WTC11 (cell line): Measurements from ENCODE around the gene CCDC60. TPM values are rescaled to one million over a fixed set of nuclear protein-coding genes. Genes with fewer than 3 reads are reported as not detected.

Source experiments
- ATAC-seq: fragments of 200-7000 bp; cut with Tn5 transposase; 2 replicates; pipeline ENCODE4 v1.10.0; 2021; ENCODE audit warnings: mild to moderate bottlenecking, moderate library complexity
- CTCF ChIA-PET: fragments of 300-600 bp; sonication (Branson Sonifier 250); formaldehyde crosslinking; loops from one replicate; lab custom pipeline; 2021; ENCODE audit warnings: antibody characterized with exemption; lab: Charles Lee
- POLR2A ChIA-PET: fragments of 350-600 bp; sonication (Branson Sonifier 250); formaldehyde crosslinking; loops from one replicate; lab custom pipeline; 2021; ENCODE audit warnings: antibody characterized with exemption; lab: Charles Lee
- DNase-seq: peaks from one replicate; pipeline ENCODE4 v3.0.0; 2021; ENCODE audit warnings: low spot score
- H3K27ac Mint-ChIP-seq: 2 replicates; pipeline ENCODE4 v1.8.0; 2021; ENCODE audit warnings: mixed read lengths
- H3K27me3 Mint-ChIP-seq: 2 replicates; pipeline ENCODE4 v1.8.0; 2021; ENCODE audit warnings: low read depth, mild to moderate bottlenecking, moderate library complexity, mixed read lengths
- H3K36me3 Mint-ChIP-seq: 2 replicates; pipeline ENCODE4 v1.8.0; 2021; ENCODE audit warnings: mixed read lengths
- H3K4me1 Mint-ChIP-seq: 2 replicates; pipeline ENCODE4 v1.8.0; 2022; ENCODE audit warnings: mixed read lengths
- H3K4me3 Mint-ChIP-seq: 2 replicates; pipeline ENCODE4 v1.8.0; 2021; ENCODE audit warnings: mild to moderate bottlenecking, moderate library complexity, mixed read lengths
- H3K9me3 Mint-ChIP-seq: 2 replicates; pipeline ENCODE4 v1.8.0; 2021; ENCODE audit warnings: mixed read lengths
- AFF4 ChIP-seq: sonication (generic); formaldehyde crosslinking; IDR thresholded peaks from 2 replicates; pipeline ENCODE4 v1.8.1; 2023; ENCODE audit warnings: mild to moderate bottlenecking, missing genetic modification reagents, borderline replicate concordance
- ATF1 ChIP-seq: sonication (generic); formaldehyde crosslinking; IDR thresholded peaks from 2 replicates; pipeline ENCODE4 v1.8.1; 2023; ENCODE audit warnings: mild to moderate bottlenecking, moderate library complexity, missing genetic modification reagents
- CBFB ChIP-seq: sonication (generic); formaldehyde crosslinking; IDR thresholded peaks from 2 replicates; pipeline ENCODE4 v1.8.1; 2022; ENCODE audit warnings: mild to moderate bottlenecking, low read depth, missing genetic modification reagents
- CTCF ChIP-seq: fragments of 200-600 bp; IDR thresholded peaks from 2 replicates; pipeline ENCODE4 v1.8.0; 2022; ENCODE audit warnings: antibody characterized with exemption
- E2F5 ChIP-seq: sonication (generic); formaldehyde crosslinking; IDR thresholded peaks from 2 replicates; pipeline ENCODE4 v1.8.1; 2022; ENCODE audit warnings: mild to moderate bottlenecking, moderate library complexity, missing genetic modification reagents
- ERG ChIP-seq: fragments of 250-450 bp; sonication (Bioruptor Pico); IDR thresholded peaks from 2 replicates; pipeline ENCODE4 v1.8.0; 2021; ENCODE audit warnings: mild to moderate bottlenecking
- HMGA2 ChIP-seq: fragments of 250-450 bp; sonication (Bioruptor Pico); IDR thresholded peaks from 2 replicates; pipeline ENCODE4 v1.4.0; 2021; ENCODE audit warnings: mild to moderate bottlenecking, moderate library complexity
- JUN ChIP-seq: sonication (generic); formaldehyde crosslinking; IDR thresholded peaks from 2 replicates; pipeline ENCODE4 v1.8.0; 2023; ENCODE audit warnings: mild to moderate bottlenecking, missing genetic modification reagents
- MLX ChIP-seq: sonication (generic); formaldehyde crosslinking; IDR thresholded peaks from 2 replicates; pipeline ENCODE4 v1.8.1; 2023; ENCODE audit warnings: mild to moderate bottlenecking, missing genetic modification reagents, moderate library complexity
- MYBL2 ChIP-seq: sonication (generic); formaldehyde crosslinking; IDR thresholded peaks from 2 replicates; pipeline ENCODE4 v1.8.1; 2023; ENCODE audit warnings: mild to moderate bottlenecking, moderate library complexity, missing genetic modification reagents
- OVOL2 ChIP-seq: fragments of 250-450 bp; sonication (Bioruptor Pico); IDR thresholded peaks from 2 replicates; pipeline ENCODE4 v1.9.0; 2021; ENCODE audit warnings: mild to moderate bottlenecking, borderline replicate concordance
- TEAD1 ChIP-seq: sonication (generic); formaldehyde crosslinking; IDR thresholded peaks from 2 replicates; pipeline ENCODE4 v1.8.0; 2022; ENCODE audit warnings: mild to moderate bottlenecking, missing genetic modification reagents
- TP53 ChIP-seq: sonication (generic); formaldehyde crosslinking; IDR thresholded peaks from 2 replicates; pipeline ENCODE4 v1.8.1; 2023; ENCODE audit warnings: mild to moderate bottlenecking, missing genetic modification reagents
- USF1 ChIP-seq: sonication (generic); formaldehyde crosslinking; IDR thresholded peaks from 2 replicates; pipeline ENCODE4 v1.8.0; 2022; ENCODE audit warnings: mild to moderate bottlenecking, missing genetic modification reagents
- ZMAT4 ChIP-seq: fragments of 250-450 bp; sonication (Bioruptor Pico); IDR thresholded peaks from 2 replicates; pipeline ENCODE4 v1.9.0; 2021; ENCODE audit warnings: mild to moderate bottlenecking
- ZNF219 ChIP-seq: sonication (generic); formaldehyde crosslinking; IDR thresholded peaks from 2 replicates; pipeline ENCODE4 v1.8.0; 2023; ENCODE audit warnings: missing genetic modification reagents, mild to moderate bottlenecking, borderline replicate concordance
- total RNA-seq: library from RNA; stranded (reverse); gene quantifications from 3 replicates; pipeline ENCODE4 v1.2.3, GENCODE V29; 2021

CCDC60 gene
- total RNA-seq, 1 experiment from 2014 or later, result 1.1 TPM

GRCh38 chr12:119327471-119327870 is 7.1 kb upstream of the CCDC60 start:
- Mint-ChIP-seq H3K27me3 (peaks cover 15% of the 10 kb centered on the region), H3K27ac (no peak overlapping the region), H3K36me3 (no peaks in the 10 kb centered on the region), H3K4me3 (no peak overlapping the region), H3K9me3 (no peaks in the 10 kb centered on the region), H3K4me1 (no peaks in the 10 kb centered on the region)
- DNase-seq (no peak), ATAC-seq (no peak)
- ChIA-PET POLR2A (no interaction called here), CTCF (interaction anchor here (1.0 kb wide), 1 partner anchor 85 kb away, joined by 3 read pairs; no protein-coding TSS in a partner anchor)
- no peak for TF ChIP-seq TEAD1 (CRISPR knock-in tag)
- TF ChIP-seq, all 79 proteins: peak for 0

GRCh38 chr12:119328111-119328510 is 6.4 kb upstream of the CCDC60 start:
- ChIA-PET POLR2A (interaction anchor here (0.6 kb wide), 1 partner anchor 154 kb away, joined by 4 read pairs; no protein-coding TSS in a partner anchor), CTCF (interaction anchor here (0.5 to 1.0 kb wide), 2 partner anchors 24 to 85 kb away, joined by 3 read pairs; no protein-coding TSS in a partner anchor)
- peak; percentile 100 for ATAC-seq
- no peaks in the 10 kb centered on the region for H3K9me3 Mint-ChIP-seq
- DNase-seq, result peak; percentile 75
- no peak overlapping the region for H3K27ac Mint-ChIP-seq
- H3K4me1 Mint-ChIP-seq, result no peaks in the 10 kb centered on the region; the same call in 1 of the 2 replicates
- H3K4me3 Mint-ChIP-seq, result no peak overlapping the region
- peaks cover 20% of the 10 kb centered on the region for H3K27me3 Mint-ChIP-seq
- no peaks in the 10 kb centered on the region for H3K36me3 Mint-ChIP-seq
- peak; percentile 67 for TF ChIP-seq CTCF
- TF ChIP-seq E2F5, result no peak
- no peak for TF ChIP-seq OVOL2 (CRISPR knock-in tag)

GRCh38 chr12:119338593-119339363 is 4.2 kb downstream of the CCDC60 start:
- Mint-ChIP-seq H3K4me3 (no peak overlapping the region), H3K27me3 (peaks cover 89% of the 10 kb centered on the region), H3K27ac (no peak overlapping the region), H3K4me1 (peaks cover 23% of the 10 kb centered on the region), H3K36me3 (no peaks in the 10 kb centered on the region; the same call in 1 of the 2 replicates), H3K9me3 (peaks cover 6% of the 10 kb centered on the region)
- ChIA-PET CTCF (no interaction called here), POLR2A (no interaction called here)
- ATAC-seq (peak; percentile 35), DNase-seq (no peak)
- no peak for TF ChIP-seq CTCF
- no peak for TF ChIP-seq ATF1 (CRISPR knock-in tag)
- no peak for TF ChIP-seq TP53 (CRISPR knock-in tag)
- no peak for TF ChIP-seq CBFB (CRISPR knock-in tag)
- TF ChIP-seq HMGA2 (CRISPR knock-in tag), result no peak
- TF ChIP-seq AFF4 (CRISPR knock-in tag), result no peak
- TF ChIP-seq E2F5, result no peak
- no peak for TF ChIP-seq ZMAT4
- TF ChIP-seq ERG (CRISPR knock-in tag), result no peak
- TF ChIP-seq ZNF219, result no peak
- no peak for TF ChIP-seq MYBL2 (CRISPR knock-in tag)
- TF ChIP-seq MLX (CRISPR knock-in tag), result no peak
- no peak for TF ChIP-seq JUN (CRISPR knock-in tag)
- TF ChIP-seq USF1 (CRISPR knock-in tag), result no peak
